Liver (tissue), 3 donors: ENCODE measurements around the gene PYHIN1.

Experiments used
- ATF3 ChIP-seq: IDR thresholded peaks from 2 replicates; pipeline ENCODE4 v1.6.1; 2016; ENCODE audit warnings: antibody characterized with exemption
- CTCF ChIP-seq: fragments of 150-350 bp; IDR thresholded peaks from 2 replicates; pipeline ENCODE4 v1.5.1; 2017; ENCODE audit warnings: improper control_type of control experiment, low read depth, low read length; ENCODE audit not compliant: missing input control
- EGR1 ChIP-seq, 2 donors: IDR thresholded peaks; 2 replicates each; pipeline ENCODE4 v1.6.1; 2016 to 2018; ENCODE audit warnings: antibody characterized with exemption in 2 of 2, low read depth in 2 of 2
- GABPA ChIP-seq, 2 donors: IDR thresholded peaks in 1 of 2; conservative IDR thresholded peaks in 1 of 2; 2 replicates each; pipeline ENCODE4 v1.6.1; 2016; ENCODE audit warnings: antibody characterized with exemption in 2 of 2, mild to moderate bottlenecking in 1 of 2, moderate library complexity in 1 of 2
- REST ChIP-seq: IDR thresholded peaks from 2 replicates; pipeline ENCODE4 v1.6.1; 2016; ENCODE audit warnings: antibody characterized with exemption, mild to moderate bottlenecking
- RXRA ChIP-seq, 2 donors: IDR thresholded peaks; 2 replicates each; pipeline ENCODE4 v1.6.1; 2017 to 2018; ENCODE audit warnings: antibody characterized with exemption in 2 of 2, mild to moderate bottlenecking in 1 of 2
- TAF1 ChIP-seq: conservative IDR thresholded peaks from 2 replicates; pipeline ENCODE4 v1.6.1; 2016; ENCODE audit warnings: antibody characterized with exemption, mild to moderate bottlenecking
- YY1 ChIP-seq: IDR thresholded peaks from 2 replicates; pipeline ENCODE4 v1.6.1; 2016; ENCODE audit warnings: antibody characterized with exemption, mild to moderate bottlenecking
- ZBTB33 ChIP-seq: IDR thresholded peaks from 2 replicates; pipeline ENCODE4 v1.6.1; 2016; ENCODE audit warnings: antibody characterized with exemption
- donor health status: healthy.
- donor health status: healthy.

GRCh38 chr1:158969166-158969565 lies 37.8 kb downstream of the PYHIN1 start:
- TF ChIP-seq CTCF: no peak
- no peak for TF ChIP-seq TAF1
- no peak for TF ChIP-seq REST
- TF ChIP-seq EGR1 (IDR thresholded peaks at IDR 0.05; ENCODE audit: low read depth in 2 of 2): no peak
- no peak for TF ChIP-seq ZBTB33
- no peak for TF ChIP-seq YY1
- TF ChIP-seq RXRA (IDR thresholded peaks at IDR 0.05): no peak
- no peak for TF ChIP-seq ATF3
- TF ChIP-seq GABPA (IDR thresholded peaks at IDR 0.05 in 1 of 2, conservative IDR thresholded peaks at IDR 0.05 in 1 of 2): no peak
